Endodermal cell (in vitro differentiated cells): Measurements from ENCODE around the gene CMTM4. TPM values are rescaled to one million over a fixed set of nuclear protein-coding genes. Genes with fewer than 3 reads are reported as not detected.

ENCODE experiments used
- DNase-seq: peaks from one replicate; pipeline ENCODE4 v3.0.0-alpha.2; 2017
- H3K27ac ChIP-seq: 2 replicates; pipeline ENCODE4 v1.5.1; 2013; ENCODE audit warnings: mild to moderate bottlenecking, low read depth, low read length, moderate library complexity
- H3K27me3 ChIP-seq: 2 replicates; pipeline ENCODE4 v1.6.1; 2013; ENCODE audit warnings: mild to moderate bottlenecking, low read length, moderate library complexity; ENCODE audit not compliant: insufficient read depth, control insufficient read depth, poor library complexity, severe bottlenecking
- H3K36me3 ChIP-seq: 2 replicates; pipeline ENCODE4 v1.7.0; 2013; ENCODE audit warnings: mild to moderate bottlenecking, low read length, moderate library complexity; ENCODE audit not compliant: control insufficient read depth, insufficient read depth
- H3K4me1 ChIP-seq: one replicate; pipeline ENCODE4 v1.7.0; 2013; ENCODE audit warnings: low read length; ENCODE audit not compliant: control insufficient read depth, insufficient read depth
- H3K4me3 ChIP-seq: 2 replicates; pipeline ENCODE4 v1.5.1; 2013; ENCODE audit warnings: mild to moderate bottlenecking, low read length, moderate library complexity
- H3K9ac ChIP-seq: 2 replicates; pipeline ENCODE4 v1.6.1; 2013; ENCODE audit warnings: mild to moderate bottlenecking, low read length, moderate library complexity; ENCODE audit not compliant: poor library complexity, severe bottlenecking; ENCODE audit errors: extremely low read depth
- H3K9me3 ChIP-seq: 2 replicates; pipeline ENCODE4 v1.6.1; 2013; ENCODE audit warnings: mild to moderate bottlenecking, low read length, moderate library complexity; ENCODE audit not compliant: control insufficient read depth
- H3K27ac Mint-ChIP-seq: 2 replicates; pipeline ENCODE4 v1.8.0; 2020; ENCODE audit warnings: mixed read lengths
- H3K27me3 Mint-ChIP-seq: 2 replicates; pipeline ENCODE4 v1.8.0; 2021; ENCODE audit warnings: mild to moderate bottlenecking, mixed read lengths; ENCODE audit not compliant: insufficient read depth
- H3K36me3 Mint-ChIP-seq: 2 replicates; pipeline ENCODE4 v1.8.0; 2020; ENCODE audit warnings: low read depth, mixed read lengths
- H3K4me1 Mint-ChIP-seq: 2 replicates; pipeline ENCODE4 v1.8.0; 2020; ENCODE audit warnings: mixed read lengths
- H3K4me3 Mint-ChIP-seq: 2 replicates; pipeline ENCODE4 v1.8.0; 2020; ENCODE audit warnings: mild to moderate bottlenecking, moderate library complexity, mixed read lengths
- H3K9me3 Mint-ChIP-seq: 2 replicates; pipeline ENCODE4 v1.8.0; 2020; ENCODE audit warnings: mild to moderate bottlenecking, mixed read lengths
- CTCF ChIP-seq: fragments of 200-600 bp; sonication (generic); conservative IDR thresholded peaks from 2 replicates; pipeline ENCODE4 v1.5.0; 2021; ENCODE audit warnings: antibody characterized with exemption, mild to moderate bottlenecking
- WGBS, 2 experiments: methylation state at CpG; one replicate each; pipeline versions ENCODE4 v1.1.5 to v1.1.7; 2013; ENCODE audit warnings: missing lambda C conversion rate in 2 of 2, mixed read lengths in 1 of 2; ENCODE audit not compliant: insufficient coverage in 1 of 2, insufficient read length in 1 of 2; 5-methylcytosine and 5-hydroxymethylcytosine counted together
- total RNA-seq, 2 donors: library from RNA; stranded (reverse); fragmentation: NEBNext Ultra II Directional in 1 of 2; extraction: Animal tissue kit (Norgen Biotek cat#: 25700) in 1 of 2; gene quantifications; 2 replicates in 1 of 2; 3 replicates in 1 of 2; pipeline ENCODE4 v1.2.1, GENCODE V29; 2021

CMTM4 gene
- total RNA-seq, 2 donors from 2014 or later = 68.2 to 76.2 TPM

DNA sequence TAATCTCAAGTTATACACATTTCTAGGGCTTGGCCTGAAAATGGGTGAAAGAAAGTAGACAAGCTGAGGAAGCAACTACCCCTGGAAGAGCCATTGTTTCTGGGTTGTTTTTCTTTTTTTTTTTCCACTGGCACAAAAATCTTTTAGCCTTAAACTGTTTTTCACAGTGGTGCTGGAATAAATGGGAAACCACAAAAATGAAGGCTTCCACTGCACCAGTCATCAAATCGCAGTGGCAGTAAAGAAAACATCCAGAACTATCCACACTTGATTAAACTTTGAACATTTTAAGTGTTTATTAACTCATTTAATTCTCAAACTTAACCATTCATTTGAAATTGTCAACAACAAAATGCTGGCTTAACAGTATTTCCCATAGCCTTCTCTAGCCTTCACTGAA lies 14.3 kb downstream of the CMTM4 start:
- TF ChIP-seq CTCF = no peak
- Histone ChIP-seq H3K9me3 (no peaks in the 10 kb centered on the region), H3K27me3 (no peaks in the 10 kb centered on the region), H3K36me3 (peaks cover 9% of the 10 kb centered on the region), H3K4me1 (no peaks in the 10 kb centered on the region), H3K27ac (no peak overlapping the region), H3K4me3 (no peak overlapping the region), H3K9ac (no peak overlapping the region)
- Mint-ChIP-seq H3K4me1 (peaks cover 6% of the 10 kb centered on the region), H3K4me3 (no peak overlapping the region), H3K27me3 (no peaks in the 10 kb centered on the region), H3K9me3 (no peaks in the 10 kb centered on the region), H3K36me3 (peaks cover 16% of the 10 kb centered on the region), H3K27ac (no peak overlapping the region)
- no peak for DNase-seq
- WGBS, 2 experiments = 81 to 100% methylated on average over 1 of the region's 1 CpG

- H3K27me3 Mint-ChIP-seq = no peaks in the 10 kb centered on the region
- DNase-seq = no peak
- H3K27me3 ChIP-seq = no peaks in the 10 kb centered on the region
- no peak overlapping the region for H3K9ac ChIP-seq
- no peak for TF ChIP-seq CTCF
- H3K36me3 Mint-ChIP-seq = peaks cover 16% of the 10 kb centered on the region
- H3K4me3 Mint-ChIP-seq = no peak overlapping the region
- H3K36me3 ChIP-seq = peaks cover 9% of the 10 kb centered on the region
- H3K4me1 ChIP-seq = no peaks in the 10 kb centered on the region
- H3K4me3 ChIP-seq = no peak overlapping the region
- H3K4me1 Mint-ChIP-seq = peaks cover 6% of the 10 kb centered on the region
- 94 to 100% methylated on average over 3 to 4 of the region's 4 CpGs for WGBS, 2 experiments
- no peaks in the 10 kb centered on the region for H3K9me3 ChIP-seq
- no peaks in the 10 kb centered on the region for H3K9me3 Mint-ChIP-seq
- no peak overlapping the region for H3K27ac ChIP-seq
- H3K27ac Mint-ChIP-seq = no peak overlapping the region
These were observed 14.9 kb downstream of the CMTM4 start for GRCh38 chr16:66681676-66682075.

GRCh38 chr16:66678337-66678736 lies 18.2 kb downstream of the CMTM4 start:
- H3K27ac Mint-ChIP-seq = no peak overlapping the region
- TF ChIP-seq CTCF = no peak

More at GRCh38 chr16:66678337-66678736, 18.2 kb downstream of the CMTM4 start:
- H3K36me3 ChIP-seq = peaks cover 20% of the 10 kb centered on the region
- H3K36me3 Mint-ChIP-seq = peaks cover 23% of the 10 kb centered on the region
- 87 to 100% methylated on average over 2 of the region's 2 CpGs for WGBS, 2 experiments
- no peaks in the 10 kb centered on the region for H3K27me3 Mint-ChIP-seq
- no peak for DNase-seq
- H3K4me1 ChIP-seq = no peaks in the 10 kb centered on the region
- no peak overlapping the region for H3K9ac ChIP-seq
- no peaks in the 10 kb centered on the region for H3K9me3 ChIP-seq
- H3K27ac ChIP-seq = no peak overlapping the region
- no peaks in the 10 kb centered on the region for H3K9me3 Mint-ChIP-seq
- no peaks in the 10 kb centered on the region for H3K4me1 Mint-ChIP-seq
- no peak overlapping the region for H3K4me3 ChIP-seq
- no peaks in the 10 kb centered on the region for H3K27me3 ChIP-seq
- H3K4me3 Mint-ChIP-seq = no peak overlapping the region
